Fibroblast of mammary gland (primary cell): ENCODE data around the gene PRRT2.
A peak's percentile ranks its signal among the peaks of the same experiment; 100 is the strongest.
"Not testable (repeated sequence)": the region's sequence is repeated elsewhere in the genome, so short reads cannot be mapped to it uniquely, and the experiment has no call there.

ENCODE experiments used
- DNase-seq: peaks from one replicate; pipeline ENCODE4 v3.0.0-alpha.2; 2010; ENCODE audit warnings: low read depth
- H3K4me3 ChIP-seq: 2 replicates; pipeline ENCODE4 v1.5.1; 2011; ENCODE audit warnings: low read depth, mild to moderate bottlenecking, low read length, moderate library complexity; ENCODE audit not compliant: control insufficient read depth
- CTCF ChIP-seq: conservative IDR thresholded peaks from 2 replicates; pipeline ENCODE4 v1.5.1; 2011; ENCODE audit warnings: low read depth, low read length, inconsistent platforms; ENCODE audit not compliant: control insufficient read depth, insufficient read depth

The PRRT2 gene

GRCh38 chr16:29784157-29784556 is 27.8 kb upstream of the PRRT2 start:
- TF ChIP-seq CTCF: no peak
- no peak overlapping the region for H3K4me3 ChIP-seq
- DNase-seq: no peak

GRCh38 chr16:29784901-29785500 is 27.0 kb upstream of the PRRT2 start:
- TF ChIP-seq CTCF: peak; percentile 64
- peak overlapping the region; percentile 27 for H3K4me3 ChIP-seq
- DNase-seq: peak; percentile 61

- not testable (repeated sequence) for DNase-seq, H3K4me3 ChIP-seq
Observed at GRCh38 chr16:29787155-29787554, 24.8 kb upstream of the PRRT2 start.

GRCh38 chr16:29789775-29790182 is 22.2 kb upstream of the PRRT2 start:
- peak overlapping the region; percentile 73 for H3K4me3 ChIP-seq
- TF ChIP-seq CTCF: no peak
- DNase-seq: no peak

- TF ChIP-seq CTCF: peak; percentile 49
- peak; percentile 98 for DNase-seq
Observed at GRCh38 chr16:29790183-29790948, 21.6 kb upstream of the PRRT2 start, which contains the start of gene KIF22. Gene KIF22, plus strand, starts transcription at chr16:29790751. Its CDS starts 9 bp downstream, at chr16:29790760.

GRCh38 chr16:29790949-29791844 is 20.8 kb upstream of the PRRT2 start:
- TF ChIP-seq CTCF: no peak
- H3K4me3 ChIP-seq: peak overlapping the region; percentile 94
- DNase-seq: no peak

More at GRCh38 chr16:29790183-29790948, 21.6 kb upstream of the PRRT2 start, which contains the start of gene KIF22:
- H3K4me3 ChIP-seq: peak within 1 kb of the TSS; percentile 94
